Loucy (cell line): Measurements from ENCODE around the gene DENND4A.

Source experiments
- H2AFZ ChIP-seq: fragments of 200-600 bp; sonication (generic); 2 replicates; pipeline ENCODE4 v1.6.0; 2016; ENCODE audit warnings: antibody characterized with exemption, mild to moderate bottlenecking, low read length, moderate library complexity
- H3F3A ChIP-seq: fragments of 200-600 bp; 2 replicates; pipeline ENCODE4 v1.6.0; 2016; ENCODE audit warnings: antibody characterized with exemption, low read depth, mild to moderate bottlenecking
- H3K27me3 ChIP-seq: fragments of 200-600 bp; sonication (generic); 2 replicates; pipeline ENCODE4 v1.6.1; 2014; ENCODE audit warnings: low read length, mild to moderate bottlenecking; ENCODE audit not compliant: insufficient read depth, poor library complexity, severe bottlenecking
- H3K36me3 ChIP-seq: fragments of 200-600 bp; sonication (generic); 2 replicates; pipeline ENCODE4 v1.6.1; 2016; ENCODE audit warnings: low read length; ENCODE audit not compliant: insufficient read depth
- H3K4me1 ChIP-seq: fragments of 200-600 bp; sonication (generic); 2 replicates; pipeline ENCODE4 v1.5.1; 2014; ENCODE audit warnings: low read length, mild to moderate bottlenecking; ENCODE audit not compliant: insufficient read depth, poor library complexity, severe bottlenecking
- H3K4me2 ChIP-seq: fragments of 200-600 bp; sonication (generic); 2 replicates; pipeline ENCODE4 v1.6.0; 2014; ENCODE audit warnings: antibody characterized with exemption, low read length, low read depth, mild to moderate bottlenecking; ENCODE audit not compliant: poor library complexity, severe bottlenecking
- H3K4me3 ChIP-seq: fragments of 200-600 bp; sonication (generic); 2 replicates; pipeline ENCODE4 v1.5.1; 2014; ENCODE audit warnings: low read length, mild to moderate bottlenecking, mixed read lengths; ENCODE audit not compliant: poor library complexity, severe bottlenecking
- H3K79me2 ChIP-seq: fragments of 200-600 bp; sonication (generic); 2 replicates; pipeline ENCODE4 v1.6.1; 2014; ENCODE audit warnings: low read length; ENCODE audit not compliant: insufficient read depth
- H3K9ac ChIP-seq: fragments of 200-600 bp; sonication (generic); 2 replicates; pipeline ENCODE4 v1.6.0; 2014; ENCODE audit warnings: mild to moderate bottlenecking, low read depth, low read length, moderate library complexity; ENCODE audit not compliant: poor library complexity, severe bottlenecking
- H3K9me2 ChIP-seq: fragments of 200-600 bp; sonication (generic); replicated peaks from 2 replicates; pipeline ENCODE4 v1.6.1; 2016; ENCODE audit warnings: low read depth, low read length, mixed read lengths
- H3K9me3 ChIP-seq: fragments of 200-600 bp; sonication (generic); 2 replicates; pipeline ENCODE4 v1.6.1; 2014; ENCODE audit warnings: mild to moderate bottlenecking, antibody characterized with exemption, low read length, low read depth; ENCODE audit not compliant: insufficient read depth
- H4K20me1 ChIP-seq: fragments of 200-600 bp; sonication (generic); 2 replicates; pipeline ENCODE4 v1.6.0; 2014; ENCODE audit warnings: antibody characterized with exemption, low read length, mild to moderate bottlenecking; ENCODE audit not compliant: insufficient read depth, poor library complexity, severe bottlenecking
- EZH2phosphoT487 ChIP-seq: fragments of 200-600 bp; IDR thresholded peaks from 2 replicates; pipeline ENCODE4 v1.6.1; 2018; ENCODE audit warnings: antibody characterized with exemption, mild to moderate bottlenecking, moderate library complexity, borderline replicate concordance
- TF ChIP-seq, protein P1 (sequence below): fragments of 200-600 bp; sonication (generic); conservative IDR thresholded peaks from 2 replicates; pipeline ENCODE4 v1.5.1; 2014; ENCODE audit warnings: mild to moderate bottlenecking, antibody characterized with exemption, low read length

DENND4A gene

DNA sequence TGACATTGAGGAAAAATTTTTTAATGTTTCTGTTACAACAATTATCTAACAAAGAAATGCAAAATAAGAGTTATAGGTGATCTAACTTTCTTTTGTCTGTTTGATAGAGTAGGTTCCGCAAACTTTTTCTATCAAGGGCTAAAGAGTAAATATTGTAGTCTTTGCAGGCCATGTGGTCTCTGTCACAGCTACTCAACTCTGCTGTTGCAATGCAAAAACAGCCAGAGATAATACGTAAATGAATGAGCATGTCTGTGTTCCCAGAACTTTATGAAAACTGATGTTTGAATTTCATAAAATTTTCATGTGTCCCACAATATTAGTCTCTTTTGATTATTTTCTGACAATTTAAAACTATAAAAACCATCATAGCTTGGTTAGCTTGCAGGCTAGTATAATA, 97.0 kb downstream of the DENND4A start:
- H4K20me1 ChIP-seq: no peaks in the 10 kb centered on the region
- H3K9ac ChIP-seq: no peak overlapping the region
- peaks cover 3% of the 10 kb centered on the region; the same call in 1 of the 2 replicates for H3K36me3 ChIP-seq
- H3F3A ChIP-seq: no peaks in the 10 kb centered on the region
- no peaks in the 10 kb centered on the region for H3K79me2 ChIP-seq
- H3K9me2 ChIP-seq: no peaks in the 10 kb centered on the region
- no peak overlapping the region for H3K4me2 ChIP-seq
- no peaks in the 10 kb centered on the region for H3K9me3 ChIP-seq
- no peak overlapping the region for H3K4me3 ChIP-seq
- no peaks in the 10 kb centered on the region for H3K4me1 ChIP-seq
- no peak for TF ChIP-seq EZH2phosphoT487
- TF ChIP-seq, protein P1, sequence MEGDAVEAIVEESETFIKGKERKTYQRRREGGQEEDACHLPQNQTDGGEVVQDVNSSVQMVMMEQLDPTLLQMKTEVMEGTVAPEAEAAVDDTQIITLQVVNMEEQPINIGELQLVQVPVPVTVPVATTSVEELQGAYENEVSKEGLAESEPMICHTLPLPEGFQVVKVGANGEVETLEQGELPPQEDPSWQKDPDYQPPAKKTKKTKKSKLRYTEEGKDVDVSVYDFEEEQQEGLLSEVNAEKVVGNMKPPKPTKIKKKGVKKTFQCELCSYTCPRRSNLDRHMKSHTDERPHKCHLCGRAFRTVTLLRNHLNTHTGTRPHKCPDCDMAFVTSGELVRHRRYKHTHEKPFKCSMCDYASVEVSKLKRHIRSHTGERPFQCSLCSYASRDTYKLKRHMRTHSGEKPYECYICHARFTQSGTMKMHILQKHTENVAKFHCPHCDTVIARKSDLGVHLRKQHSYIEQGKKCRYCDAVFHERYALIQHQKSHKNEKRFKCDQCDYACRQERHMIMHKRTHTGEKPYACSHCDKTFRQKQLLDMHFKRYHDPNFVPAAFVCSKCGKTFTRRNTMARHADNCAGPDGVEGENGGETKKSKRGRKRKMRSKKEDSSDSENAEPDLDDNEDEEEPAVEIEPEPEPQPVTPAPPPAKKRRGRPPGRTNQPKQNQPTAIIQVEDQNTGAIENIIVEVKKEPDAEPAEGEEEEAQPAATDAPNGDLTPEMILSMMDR: no peak
- no peak overlapping the region for H2AFZ ChIP-seq
- no peaks in the 10 kb centered on the region for H3K27me3 ChIP-seq

DNA sequence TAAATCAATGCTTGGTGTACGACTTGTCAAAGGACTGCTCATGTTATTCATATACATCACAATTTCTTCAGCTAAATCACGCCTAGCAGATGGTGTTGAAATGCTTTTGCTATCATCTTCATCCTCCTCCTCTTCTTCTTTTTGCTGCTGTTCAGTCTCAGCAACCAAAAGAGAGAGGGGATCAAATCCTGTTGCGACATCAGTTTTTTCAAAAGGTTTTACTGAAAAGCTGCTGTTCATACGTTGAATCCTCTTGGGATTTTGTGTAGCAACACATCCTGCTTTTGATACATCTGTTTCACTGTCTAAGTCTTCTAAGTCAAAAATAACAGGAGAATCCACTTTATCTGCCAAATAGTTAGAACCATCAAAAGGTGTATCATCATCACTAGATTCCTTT, 101.3 kb downstream of the DENND4A start:
- H3K4me3 ChIP-seq: no peak overlapping the region

DNA sequence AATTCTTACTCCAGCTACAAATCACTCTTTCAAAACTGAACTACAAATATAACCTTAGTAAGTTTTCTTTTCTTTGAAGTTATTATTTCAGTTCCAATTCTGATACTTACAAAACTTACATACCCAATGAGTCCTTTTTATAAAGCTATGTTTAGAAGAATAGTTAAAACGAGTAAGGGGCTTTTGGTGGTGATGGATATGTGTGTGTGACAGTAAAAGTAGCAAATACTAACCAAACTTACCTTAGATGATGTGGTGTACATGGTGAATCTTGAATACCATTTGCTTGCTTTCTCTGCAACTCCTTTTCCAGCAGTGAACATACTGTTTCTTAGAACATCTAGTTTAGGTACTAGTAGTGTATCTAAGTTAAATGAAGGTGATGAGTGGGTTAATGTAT, 101.9 kb downstream of the DENND4A start:
- H2AFZ ChIP-seq: no peak overlapping the region
- no peak overlapping the region for H3K4me2 ChIP-seq
- TF ChIP-seq, protein P1: no peak
- no peak for TF ChIP-seq EZH2phosphoT487
- H3K4me3 ChIP-seq: no peak overlapping the region
- H3F3A ChIP-seq: no peaks in the 10 kb centered on the region
- H4K20me1 ChIP-seq: no peaks in the 10 kb centered on the region
- H3K36me3 ChIP-seq: peaks cover 10% of the 10 kb centered on the region; the same call in 1 of the 2 replicates
- H3K27me3 ChIP-seq: no peaks in the 10 kb centered on the region
- H3K4me1 ChIP-seq: peaks cover 12% of the 10 kb centered on the region
- H3K79me2 ChIP-seq: no peaks in the 10 kb centered on the region
- H3K9ac ChIP-seq: no peak overlapping the region
- no peaks in the 10 kb centered on the region for H3K9me3 ChIP-seq
- H3K9me2 ChIP-seq: no peaks in the 10 kb centered on the region

More for the DNA sequence above, 101.3 kb downstream of the DENND4A start:
- Histone ChIP-seq H2AFZ (no peak overlapping the region), H3K9me2 (no peaks in the 10 kb centered on the region), H4K20me1 (no peaks in the 10 kb centered on the region), H3K79me2 (no peaks in the 10 kb centered on the region), H3F3A (no peaks in the 10 kb centered on the region), H3K4me2 (no peak overlapping the region), H3K9me3 (no peaks in the 10 kb centered on the region), H3K9ac (no peak overlapping the region), H3K36me3 (peaks cover 10% of the 10 kb centered on the region; the same call in 1 of the 2 replicates), H3K4me1 (peaks cover 12% of the 10 kb centered on the region), H3K27me3 (no peaks in the 10 kb centered on the region)
- no peak for TF ChIP-seq EZH2phosphoT487
- TF ChIP-seq, protein P1: no peak
